Tibial nerve (tissue), 3 donors: ENCODE measurements around the gene CLCF1.

Source experiments
- POLR2A ChIP-seq, 2 donors: fragments of 450-650 bp; IDR thresholded peaks; one replicate each; pipeline ENCODE4 v1.6.1; 2017; ENCODE audit warnings: antibody characterized with exemption in 2 of 2, mild to moderate bottlenecking in 2 of 2, moderate library complexity in 2 of 2
- TF ChIP-seq, protein P1 (sequence below), 5 experiments: fragments of 200-600 bp in 3 of 5; fragments of 450-650 bp in 2 of 5; sonication (generic) in 3 of 5; IDR thresholded peaks; one replicate each; pipeline ENCODE4 v1.5.1; 2016 to 2019; ENCODE audit warnings: antibody characterized with exemption in 5 of 5, mild to moderate bottlenecking in 3 of 5, moderate library complexity in 2 of 5

DNA sequence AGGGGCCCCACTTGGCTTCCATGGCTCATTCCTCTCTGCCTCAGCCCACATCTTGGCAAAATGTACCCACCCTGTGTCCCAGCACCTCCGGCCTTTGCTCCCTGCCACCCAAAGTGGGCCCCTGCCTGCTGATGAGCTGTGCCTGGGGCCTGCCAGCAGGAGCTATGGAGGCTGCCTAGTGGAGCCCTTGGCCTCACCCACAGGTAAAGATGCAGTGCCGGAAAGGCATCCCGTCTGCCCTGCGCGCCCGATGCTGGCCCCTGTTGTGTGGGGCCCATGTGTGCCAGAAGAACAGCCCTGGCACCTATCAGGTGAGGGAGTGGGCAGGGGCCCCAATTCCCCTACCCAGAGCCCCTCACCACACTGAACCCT is 31.8 kb upstream of the CLCF1 start:
- TF ChIP-seq, protein P1, sequence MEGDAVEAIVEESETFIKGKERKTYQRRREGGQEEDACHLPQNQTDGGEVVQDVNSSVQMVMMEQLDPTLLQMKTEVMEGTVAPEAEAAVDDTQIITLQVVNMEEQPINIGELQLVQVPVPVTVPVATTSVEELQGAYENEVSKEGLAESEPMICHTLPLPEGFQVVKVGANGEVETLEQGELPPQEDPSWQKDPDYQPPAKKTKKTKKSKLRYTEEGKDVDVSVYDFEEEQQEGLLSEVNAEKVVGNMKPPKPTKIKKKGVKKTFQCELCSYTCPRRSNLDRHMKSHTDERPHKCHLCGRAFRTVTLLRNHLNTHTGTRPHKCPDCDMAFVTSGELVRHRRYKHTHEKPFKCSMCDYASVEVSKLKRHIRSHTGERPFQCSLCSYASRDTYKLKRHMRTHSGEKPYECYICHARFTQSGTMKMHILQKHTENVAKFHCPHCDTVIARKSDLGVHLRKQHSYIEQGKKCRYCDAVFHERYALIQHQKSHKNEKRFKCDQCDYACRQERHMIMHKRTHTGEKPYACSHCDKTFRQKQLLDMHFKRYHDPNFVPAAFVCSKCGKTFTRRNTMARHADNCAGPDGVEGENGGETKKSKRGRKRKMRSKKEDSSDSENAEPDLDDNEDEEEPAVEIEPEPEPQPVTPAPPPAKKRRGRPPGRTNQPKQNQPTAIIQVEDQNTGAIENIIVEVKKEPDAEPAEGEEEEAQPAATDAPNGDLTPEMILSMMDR (IDR thresholded peaks at IDR 0.05): no peak
- no peak for TF ChIP-seq POLR2A (IDR thresholded peaks at IDR 0.05)
